Measurements from ENCODE around the gene MFSD2B. TPM values are rescaled to one million over a fixed set of nuclear protein-coding genes. Genes with fewer than 3 reads are reported as not detected.
A peak's percentile ranks its signal among the peaks of the same experiment; 100 is the strongest.

Gene MFSD2B
- total and polyA plus RNA-seq, 7 donors = 0.03 to 0.28 (median 0.12) TPM; not detected in 2

DNA sequence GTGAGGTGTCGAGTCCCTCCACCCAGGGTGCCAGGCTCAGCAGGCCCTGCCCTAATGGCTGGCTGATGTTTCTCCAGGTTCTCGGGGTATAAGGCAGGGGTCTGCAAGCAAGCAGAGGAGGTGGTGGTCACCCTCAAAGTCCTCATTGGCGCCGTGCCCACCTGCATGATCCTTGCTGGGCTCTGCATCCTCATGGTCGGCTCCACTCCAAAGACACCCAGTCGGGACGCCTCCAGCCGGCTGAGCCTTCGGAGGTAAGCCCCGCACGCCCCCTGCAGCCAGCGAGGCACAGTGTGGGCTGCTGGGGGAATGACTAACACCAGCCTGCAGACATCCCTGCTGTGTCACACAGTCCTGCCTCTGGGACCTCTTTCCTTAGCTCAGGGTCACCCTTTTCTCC lies 14.1 kb downstream of the MFSD2B start:
- WGBS, 3 donors = 59 to 73% (median 71%) methylated on average over 10 to 12 of the region's 12 CpGs
- TF ChIP-seq, protein P1, sequence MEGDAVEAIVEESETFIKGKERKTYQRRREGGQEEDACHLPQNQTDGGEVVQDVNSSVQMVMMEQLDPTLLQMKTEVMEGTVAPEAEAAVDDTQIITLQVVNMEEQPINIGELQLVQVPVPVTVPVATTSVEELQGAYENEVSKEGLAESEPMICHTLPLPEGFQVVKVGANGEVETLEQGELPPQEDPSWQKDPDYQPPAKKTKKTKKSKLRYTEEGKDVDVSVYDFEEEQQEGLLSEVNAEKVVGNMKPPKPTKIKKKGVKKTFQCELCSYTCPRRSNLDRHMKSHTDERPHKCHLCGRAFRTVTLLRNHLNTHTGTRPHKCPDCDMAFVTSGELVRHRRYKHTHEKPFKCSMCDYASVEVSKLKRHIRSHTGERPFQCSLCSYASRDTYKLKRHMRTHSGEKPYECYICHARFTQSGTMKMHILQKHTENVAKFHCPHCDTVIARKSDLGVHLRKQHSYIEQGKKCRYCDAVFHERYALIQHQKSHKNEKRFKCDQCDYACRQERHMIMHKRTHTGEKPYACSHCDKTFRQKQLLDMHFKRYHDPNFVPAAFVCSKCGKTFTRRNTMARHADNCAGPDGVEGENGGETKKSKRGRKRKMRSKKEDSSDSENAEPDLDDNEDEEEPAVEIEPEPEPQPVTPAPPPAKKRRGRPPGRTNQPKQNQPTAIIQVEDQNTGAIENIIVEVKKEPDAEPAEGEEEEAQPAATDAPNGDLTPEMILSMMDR (IDR thresholded peaks at IDR 0.05) = no peak
- intact Hi-C loops (cut with DNase I) = no loop called here
- no peaks in the 10 kb centered on the region for H3K9me3 ChIP-seq
- no peaks in the 10 kb centered on the region for H3K4me1 ChIP-seq
- ATAC-seq (peak; percentile 32 to 57 (median 44)), DNase-seq (peak in 1 of 2 donors; percentile 60)
- H3K27ac ChIP-seq = no peak overlapping the region
- H3K27me3 ChIP-seq (ENCODE audit: insufficient read depth in 3 of 3, low read length in 2 of 3) = no peaks in the 10 kb centered on the region
- no peak overlapping the region for H3K4me3 ChIP-seq
- H3K36me3 ChIP-seq (ENCODE audit: insufficient read depth in 1 of 2, low read depth in 1 of 2) = peaks cover 0 to 47% of the 10 kb centered on the region in 2 donors

DNA sequence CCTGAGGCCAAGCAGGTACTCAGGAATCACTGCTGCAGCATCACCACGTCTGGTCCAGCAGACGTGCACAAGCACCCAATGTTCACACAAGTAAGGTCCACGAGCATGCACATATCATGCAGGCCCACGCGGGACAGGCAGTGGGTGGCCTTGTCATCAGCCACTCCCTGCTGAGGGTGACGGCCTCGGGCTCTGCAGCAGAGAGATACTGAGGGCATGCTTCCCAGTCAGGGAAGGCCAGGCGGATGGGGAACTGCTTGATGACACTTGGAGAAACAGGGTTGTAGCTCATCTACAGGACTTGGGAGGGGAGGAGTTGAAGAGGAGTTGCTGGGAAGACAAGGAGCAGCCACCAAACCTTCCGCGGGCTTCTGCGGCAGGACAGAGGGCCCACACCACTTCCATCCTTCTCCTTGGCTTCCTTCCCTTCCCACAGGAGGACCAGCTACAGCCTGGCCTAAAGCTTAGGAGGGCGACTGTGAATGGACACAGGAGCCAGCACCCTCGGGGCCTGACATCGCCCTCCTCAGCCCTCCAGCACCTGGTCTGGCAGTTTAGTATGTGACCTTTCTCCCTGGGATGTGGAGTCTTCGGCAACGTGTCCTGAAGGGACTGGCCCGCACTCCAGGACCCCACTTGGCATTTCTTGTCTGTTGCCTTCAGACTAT lies 15.2 kb downstream of the MFSD2B start:
- Histone ChIP-seq H3K9me3 (no peaks in the 10 kb centered on the region), H3K36me3 (ENCODE audit: insufficient read depth in 1 of 2, low read depth in 1 of 2) (peaks cover 0 to 58% of the 10 kb centered on the region in 2 donors), H3K27ac (no peak overlapping the region), H3K4me1 (no peaks in the 10 kb centered on the region), H3K4me3 (no peak overlapping the region), H3K27me3 (ENCODE audit: insufficient read depth in 3 of 3, low read length in 2 of 3) (no peaks in the 10 kb centered on the region)
- intact Hi-C loops (cut with DNase I) = no loop called here
- WGBS, 3 donors = 92 to 96% (median 93%) methylated on average over 16 to 17 of the region's 17 CpGs
- TF ChIP-seq, protein P1 (IDR thresholded peaks at IDR 0.05) = no peak
- DNase-seq (no peak), ATAC-seq (no peak)

DNA sequence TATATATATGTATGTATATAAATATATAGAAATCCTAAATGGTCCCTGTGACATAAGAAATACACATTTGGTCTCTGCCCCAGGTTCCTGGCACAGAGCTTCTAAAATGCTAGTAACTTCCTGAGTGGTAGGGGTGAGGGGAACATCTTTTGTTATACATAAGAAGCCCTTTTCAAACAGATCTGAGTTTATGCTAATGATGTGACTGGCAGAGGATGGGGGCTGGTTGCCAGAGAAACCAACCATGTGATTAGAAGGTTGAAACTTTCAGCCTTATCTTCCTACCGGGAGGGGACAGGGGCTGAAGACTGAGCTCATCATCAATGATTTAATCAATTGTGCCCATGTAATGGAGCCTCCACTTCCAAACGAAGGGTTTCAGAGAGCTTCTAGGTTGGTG lies 16.3 kb downstream of the MFSD2B start:
- H3K4me3 ChIP-seq = no peak overlapping the region
- H3K27me3 ChIP-seq (ENCODE audit: insufficient read depth in 3 of 3, low read length in 2 of 3) = no peaks in the 10 kb centered on the region
- TF ChIP-seq, protein P1 (IDR thresholded peaks at IDR 0.05) = no peak
- no peak for ATAC-seq
- no peak overlapping the region for H3K27ac ChIP-seq
- intact Hi-C loops (cut with DNase I) = no loop called here
- 64 to 69% (median 65%) methylated on average over 2 of the region's 2 CpGs for WGBS, 3 donors
- H3K36me3 ChIP-seq (ENCODE audit: insufficient read depth in 1 of 2, low read depth in 1 of 2) = peaks cover 7 to 69% of the 10 kb centered on the region in 2 donors
- no peak for DNase-seq
- H3K4me1 ChIP-seq = no peaks in the 10 kb centered on the region
- H3K9me3 ChIP-seq = no peaks in the 10 kb centered on the region

DNA sequence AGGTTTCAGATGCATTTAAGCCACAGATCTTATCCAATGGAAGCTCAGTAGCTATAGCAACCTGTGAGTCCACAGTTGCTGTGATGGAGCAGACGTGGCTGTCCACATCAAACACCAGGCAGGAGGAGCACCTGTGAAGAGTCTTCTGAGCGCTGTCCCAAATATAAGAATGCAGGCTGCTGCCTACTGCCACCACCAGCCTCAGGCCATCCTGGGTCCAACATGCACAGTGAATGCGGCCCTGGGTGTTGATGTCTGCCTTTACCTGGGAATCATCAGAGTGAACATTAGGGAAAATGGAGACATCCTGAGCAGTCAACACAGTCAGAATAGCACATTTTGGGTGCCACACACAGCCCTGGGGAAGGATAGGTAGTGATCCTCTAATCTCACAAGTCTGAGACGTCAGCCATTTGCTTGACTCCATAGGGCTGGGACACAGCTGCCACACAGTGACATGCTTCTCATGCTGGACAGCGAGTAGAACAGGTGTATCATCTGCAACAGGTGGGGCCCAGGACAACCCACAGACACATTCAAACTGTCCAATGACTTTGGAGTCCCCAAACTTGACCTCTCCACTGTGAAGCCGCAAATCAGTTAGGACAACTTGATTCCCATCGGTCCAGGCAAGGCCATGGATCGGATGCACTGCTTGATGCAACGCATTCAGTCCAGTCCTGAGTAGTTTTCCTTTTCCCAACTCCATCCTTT lies 29.1 kb downstream of the MFSD2B start:
- TF ChIP-seq, protein P1 (IDR thresholded peaks at IDR 0.05) = no peak
- Histone ChIP-seq H3K9me3 (no peaks in the 10 kb centered on the region), H3K27ac (no peak overlapping the region), H3K27me3 (ENCODE audit: insufficient read depth in 3 of 3, low read length in 2 of 3) (no peaks in the 10 kb centered on the region), H3K4me3 (no peak overlapping the region), H3K4me1 (no peaks in the 10 kb centered on the region), H3K36me3 (ENCODE audit: insufficient read depth in 1 of 2, low read depth in 1 of 2) (peaks cover 8 to 39% of the 10 kb centered on the region in 2 donors)
- ATAC-seq (no peak), DNase-seq (no peak)
- intact Hi-C loops (cut with DNase I) = no loop called here
- WGBS, 3 donors = 86 to 91% (median 89%) methylated on average over 9 of the region's 9 CpGs
